ENCODE data around the gene KLF18.
"Not testable (repeated sequence)": the region's sequence is repeated elsewhere in the genome, so short reads cannot be mapped to it uniquely, and the experiment has no call there.

KLF18 gene

DNA sequence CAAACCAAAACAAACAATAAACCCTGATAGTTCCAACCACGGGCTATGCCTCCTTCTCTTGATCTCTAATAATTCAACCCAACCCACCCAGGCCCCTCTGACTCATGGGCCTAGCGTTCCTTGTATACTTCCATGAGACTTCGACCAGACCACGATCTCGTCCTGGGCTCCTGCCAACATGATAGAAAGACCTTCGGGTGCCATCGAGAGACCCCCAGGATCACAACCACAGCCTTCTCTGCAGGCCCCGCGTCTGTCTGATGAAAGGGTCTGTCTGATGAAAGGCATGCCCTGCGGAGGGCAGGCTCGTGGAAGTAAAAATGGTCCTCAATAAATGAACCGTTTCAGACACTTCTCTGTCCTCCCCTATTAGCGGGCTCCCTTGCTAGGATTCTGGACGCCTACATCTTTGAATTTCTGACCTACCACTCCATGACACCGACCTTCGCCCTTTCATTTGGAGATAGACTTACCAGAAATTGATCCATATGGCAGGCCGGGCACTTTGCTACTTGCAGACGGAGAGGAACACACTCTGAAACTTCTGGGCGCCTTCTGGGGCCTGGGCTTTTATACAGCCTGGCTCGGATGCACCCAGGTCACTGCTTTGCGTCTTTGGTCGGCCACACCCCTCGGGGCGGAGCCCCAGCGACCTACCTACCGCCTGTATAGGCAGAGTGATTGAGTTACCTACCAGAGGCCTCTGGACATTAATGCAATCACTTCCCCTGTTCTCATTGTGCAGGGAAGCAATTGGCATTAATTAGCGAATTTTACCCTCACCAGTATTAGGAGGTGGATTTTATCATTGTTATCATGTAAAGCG, 5.3 kb upstream of the KLF18 start:
- no peak overlapping the region for H3K4me3 ChIP-seq (ENCODE audit: insufficient read depth in 1 of 2, low read depth in 1 of 2, low read length in 2 of 2)
- no peak overlapping the region for H2BK15ac ChIP-seq (ENCODE audit: low read depth, poor library complexity, severe bottlenecking)

DNA sequence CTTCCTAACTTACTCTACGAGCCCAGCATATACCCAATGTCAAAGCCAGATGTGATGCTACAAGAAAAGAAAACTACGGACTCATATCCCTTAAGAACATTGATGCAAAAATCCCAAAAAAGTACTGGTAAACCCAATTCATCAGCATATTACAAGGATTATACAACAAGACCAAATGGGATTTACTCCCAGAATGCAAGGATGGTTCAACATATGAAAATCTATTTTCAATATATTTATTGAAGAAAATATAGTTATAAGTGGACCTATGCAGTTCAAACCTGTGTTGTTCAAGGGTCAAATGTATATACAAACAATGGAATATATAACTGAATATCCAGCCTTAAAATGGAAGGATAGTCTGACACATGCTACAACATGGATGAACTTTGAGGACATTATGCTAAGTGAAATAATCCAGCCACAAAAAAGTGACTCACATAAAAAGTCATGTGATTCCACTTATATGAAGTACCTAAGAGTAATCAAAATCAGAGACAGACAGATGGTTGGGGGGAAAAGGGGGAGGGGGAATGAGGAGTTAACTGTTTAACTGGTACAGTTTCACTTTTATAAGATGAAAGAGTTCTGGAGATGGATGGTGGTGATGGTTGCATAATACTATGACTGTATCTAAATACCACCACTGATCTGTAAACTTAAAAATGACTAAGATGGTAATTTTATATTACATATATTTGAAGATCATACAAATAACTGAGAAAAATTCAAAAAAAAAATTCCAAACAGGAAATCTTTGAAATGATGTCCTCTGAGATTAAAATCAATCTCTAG, 3.7 kb upstream of the KLF18 start:
- no peak overlapping the region for H2BK5ac ChIP-seq (ENCODE audit: low read depth, low read length, poor library complexity, severe bottlenecking)
- H2AFZ ChIP-seq (ENCODE audit: low read depth, low read length) = no peak overlapping the region
- peaks cover 24% of the 10 kb centered on the region for H3K9me3 ChIP-seq (ENCODE audit: control insufficient read depth, low read length)
- H2BK120ac ChIP-seq (ENCODE audit: low read depth, low read length) = no peak overlapping the region
- H3K4ac ChIP-seq (ENCODE audit: low read depth in 1 of 2, low read length in 2 of 2) = no peak overlapping the region
- H3K79me1 ChIP-seq (replicated peaks; ENCODE audit: low read length, poor library complexity, severe bottlenecking) = no peaks in the 10 kb centered on the region
- peaks cover 5 to 10% of the 10 kb centered on the region in 2 experiments for H3K27me3 ChIP-seq (ENCODE audit: control insufficient read depth in 1 of 2, insufficient read depth in 1 of 2, low read length in 2 of 2)
- H3K23ac ChIP-seq (ENCODE audit: low read length in 2 of 2) = no peak overlapping the region
- no peak overlapping the region for H2BK15ac ChIP-seq (ENCODE audit: low read depth, poor library complexity, severe bottlenecking)
- no peak overlapping the region for H3K27ac ChIP-seq (ENCODE audit: low read length, poor library complexity, severe bottlenecking)
- H4K8ac ChIP-seq (ENCODE audit: low read length) = no peak overlapping the region
- H3K36me3 ChIP-seq (ENCODE audit: control insufficient read depth in 1 of 2, insufficient read depth in 2 of 2, low read depth in 1 of 2, low read length in 2 of 2) = no peaks in the 10 kb centered on the region
- H3K4me1 ChIP-seq (ENCODE audit: control insufficient read depth, insufficient read depth, low read depth, low read length) = no peaks in the 10 kb centered on the region
- H3K9ac ChIP-seq (ENCODE audit: low read length) = no peak overlapping the region
- no peak overlapping the region for H3K4me3 ChIP-seq (ENCODE audit: insufficient read depth in 1 of 2, low read depth in 1 of 2, low read length in 2 of 2)
- no peak overlapping the region for H3K4me2 ChIP-seq (ENCODE audit: low read length, poor library complexity, severe bottlenecking)
- peak; percentile 3 for DNase-seq
- H3K14ac ChIP-seq (ENCODE audit: low read length in 2 of 2) = no peak overlapping the region
- no peak overlapping the region for H3K18ac ChIP-seq (ENCODE audit: low read depth in 1 of 2, low read length in 2 of 2)
- H2BK12ac ChIP-seq (ENCODE audit: low read length in 2 of 2) = no peak overlapping the region
- no peak overlapping the region for H4K91ac ChIP-seq (ENCODE audit: low read length)
- H2AK5ac ChIP-seq (ENCODE audit: low read length, severe bottlenecking) = no peak overlapping the region
- 74% methylated on average over 2 of the region's 2 CpGs for WGBS

More for the DNA sequence above, 5.3 kb upstream of the KLF18 start:
- Histone ChIP-seq H3K18ac (ENCODE audit: low read depth in 1 of 2, low read length in 2 of 2) (no peak overlapping the region), H2AK5ac (ENCODE audit: low read length, severe bottlenecking) (no peak overlapping the region), H3K36me3 (ENCODE audit: control insufficient read depth in 1 of 2, insufficient read depth in 2 of 2, low read depth in 1 of 2, low read length in 2 of 2) (no peaks in the 10 kb centered on the region), H2BK120ac (ENCODE audit: low read depth, low read length) (no peak overlapping the region), H3K14ac (ENCODE audit: low read length in 2 of 2) (no peak overlapping the region), H3K23ac (ENCODE audit: low read length in 2 of 2) (no peak overlapping the region), H2BK5ac (ENCODE audit: low read depth, low read length, poor library complexity, severe bottlenecking) (no peak overlapping the region), H2BK12ac (ENCODE audit: low read length in 2 of 2) (no peak overlapping the region), H3K9ac (ENCODE audit: low read length) (no peak overlapping the region), H3K79me1 (replicated peaks; ENCODE audit: low read length, poor library complexity, severe bottlenecking) (no peaks in the 10 kb centered on the region), H3K27me3 (ENCODE audit: control insufficient read depth in 1 of 2, insufficient read depth in 1 of 2, low read length in 2 of 2) (peaks cover 10 to 16% of the 10 kb centered on the region in 2 experiments), H3K9me3 (ENCODE audit: control insufficient read depth, low read length) (peaks cover 23% of the 10 kb centered on the region), H3K4ac (ENCODE audit: low read depth in 1 of 2, low read length in 2 of 2) (no peak overlapping the region), H3K27ac (ENCODE audit: low read length, poor library complexity, severe bottlenecking) (no peak overlapping the region), H4K8ac (ENCODE audit: low read length) (no peak overlapping the region), H2AFZ (ENCODE audit: low read depth, low read length) (no peak overlapping the region), H4K91ac (ENCODE audit: low read length) (no peak overlapping the region), H3K4me1 (ENCODE audit: control insufficient read depth, insufficient read depth, low read depth, low read length) (no peaks in the 10 kb centered on the region), H3K4me2 (ENCODE audit: low read length, poor library complexity, severe bottlenecking) (no peak overlapping the region)
- DNase-seq = no peak
- WGBS = 85% methylated on average over 28 of the region's 28 CpGs

DNA sequence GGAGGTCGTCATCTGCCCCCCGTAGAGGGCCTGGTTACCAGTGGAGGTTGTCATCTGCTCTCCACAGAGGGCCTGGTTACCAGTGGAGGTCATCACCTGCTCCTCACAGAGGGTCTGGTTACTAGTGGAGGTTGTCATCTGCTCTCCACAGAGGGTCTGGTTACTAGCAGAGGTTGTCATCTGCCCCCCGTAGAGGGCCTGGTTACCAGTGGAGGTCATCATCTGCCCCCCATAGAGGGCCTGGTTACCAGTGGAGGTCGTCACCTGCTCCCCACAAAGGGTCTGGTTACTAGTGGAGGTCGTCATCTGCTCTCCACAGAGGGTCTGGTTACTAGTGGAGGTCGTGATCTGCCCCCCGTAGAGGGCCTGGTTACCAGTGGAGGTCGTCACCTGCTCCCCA, 1.9 kb downstream of the KLF18 start:
- H3K4me1 ChIP-seq (ENCODE audit: control insufficient read depth, insufficient read depth, low read depth, low read length); H3K18ac ChIP-seq (ENCODE audit: low read depth in 1 of 2, low read length in 2 of 2); H4K8ac ChIP-seq (ENCODE audit: low read length); H3K23ac ChIP-seq (ENCODE audit: low read length in 2 of 2); H2BK120ac ChIP-seq (ENCODE audit: low read depth, low read length); H3K4me3 ChIP-seq (ENCODE audit: insufficient read depth in 1 of 2, low read depth in 1 of 2, low read length in 2 of 2); H3K9ac ChIP-seq (ENCODE audit: low read length); H3K4me2 ChIP-seq (ENCODE audit: low read length, poor library complexity, severe bottlenecking); H2BK12ac ChIP-seq (ENCODE audit: low read length in 2 of 2); H2AFZ ChIP-seq (ENCODE audit: low read depth, low read length); H4K91ac ChIP-seq (ENCODE audit: low read length); H2BK15ac ChIP-seq (ENCODE audit: low read depth, poor library complexity, severe bottlenecking); H2BK5ac ChIP-seq (ENCODE audit: low read depth, low read length, poor library complexity, severe bottlenecking); DNase-seq; H3K79me1 ChIP-seq (replicated peaks; ENCODE audit: low read length, poor library complexity, severe bottlenecking); H3K14ac ChIP-seq (ENCODE audit: low read length in 2 of 2); H3K27ac ChIP-seq (ENCODE audit: low read length, poor library complexity, severe bottlenecking); H2AK5ac ChIP-seq (ENCODE audit: low read length, severe bottlenecking); H3K36me3 ChIP-seq (ENCODE audit: control insufficient read depth in 1 of 2, insufficient read depth in 2 of 2, low read depth in 1 of 2, low read length in 2 of 2); H3K4ac ChIP-seq (ENCODE audit: low read depth in 1 of 2, low read length in 2 of 2): not testable (repeated sequence)
- 72% methylated on average over 4 of the region's 8 CpGs for WGBS
- H3K9me3 ChIP-seq (ENCODE audit: control insufficient read depth, low read length) = peaks cover 10% of the 10 kb centered on the region
- peaks cover 8 to 11% of the 10 kb centered on the region in 2 experiments for H3K27me3 ChIP-seq (ENCODE audit: control insufficient read depth in 1 of 2, insufficient read depth in 1 of 2, low read length in 2 of 2)

DNA sequence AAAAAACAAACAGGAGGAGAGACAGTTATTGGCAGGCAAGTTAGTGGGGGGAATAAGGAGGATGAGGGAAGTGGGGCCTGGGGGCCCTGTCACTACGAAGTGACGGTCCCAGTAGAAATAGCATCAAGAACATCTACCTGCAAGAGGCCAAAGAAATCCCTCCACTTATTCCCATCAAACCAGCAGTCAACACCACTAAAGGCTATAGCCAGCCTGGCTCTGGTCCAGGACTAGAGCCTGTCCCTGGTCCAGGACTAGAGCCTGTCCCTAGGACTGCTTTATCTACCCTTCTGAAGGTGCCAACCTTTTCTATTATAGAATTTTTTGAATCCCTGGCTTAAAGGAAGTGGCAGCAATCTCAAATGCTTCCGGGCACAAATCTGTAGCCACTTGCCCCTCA, 3.2 kb downstream of the KLF18 start:
- no peak overlapping the region for H3K23ac ChIP-seq (ENCODE audit: low read length in 2 of 2)
- no peak overlapping the region for H3K14ac ChIP-seq (ENCODE audit: low read length in 2 of 2)
- H3K4me1 ChIP-seq (ENCODE audit: control insufficient read depth, insufficient read depth, low read depth, low read length) = no peaks in the 10 kb centered on the region
- H3K27me3 ChIP-seq (ENCODE audit: control insufficient read depth in 1 of 2, insufficient read depth in 1 of 2, low read length in 2 of 2) = peaks cover 8 to 15% of the 10 kb centered on the region in 2 experiments
- no peak overlapping the region for H3K18ac ChIP-seq (ENCODE audit: low read depth in 1 of 2, low read length in 2 of 2)
- H3K27ac ChIP-seq (ENCODE audit: low read length, poor library complexity, severe bottlenecking) = no peak overlapping the region
- 87% methylated on average over 3 of the region's 3 CpGs for WGBS
- no peak overlapping the region for H3K9ac ChIP-seq (ENCODE audit: low read length)
- H3K4me2 ChIP-seq (ENCODE audit: low read length, poor library complexity, severe bottlenecking) = no peak overlapping the region
- H3K4me3 ChIP-seq (ENCODE audit: insufficient read depth in 1 of 2, low read depth in 1 of 2, low read length in 2 of 2) = no peak overlapping the region
- H3K4ac ChIP-seq (ENCODE audit: low read depth in 1 of 2, low read length in 2 of 2) = no peak overlapping the region
- H2BK15ac ChIP-seq (ENCODE audit: low read depth, poor library complexity, severe bottlenecking) = no peak overlapping the region
- no peak overlapping the region for H2AK5ac ChIP-seq (ENCODE audit: low read length, severe bottlenecking)
- no peak overlapping the region for H2BK120ac ChIP-seq (ENCODE audit: low read depth, low read length)
- H3K79me1 ChIP-seq (replicated peaks; ENCODE audit: low read length, poor library complexity, severe bottlenecking) = no peaks in the 10 kb centered on the region
- no peak overlapping the region for H4K8ac ChIP-seq (ENCODE audit: low read length)
- no peak overlapping the region for H2BK5ac ChIP-seq (ENCODE audit: low read depth, low read length, poor library complexity, severe bottlenecking)
- no peak overlapping the region for H2BK12ac ChIP-seq (ENCODE audit: low read length in 2 of 2)
- H3K36me3 ChIP-seq (ENCODE audit: control insufficient read depth in 1 of 2, insufficient read depth in 2 of 2, low read depth in 1 of 2, low read length in 2 of 2) = no peaks in the 10 kb centered on the region
- H4K91ac ChIP-seq (ENCODE audit: low read length) = no peak overlapping the region
- DNase-seq = no peak
- peaks cover 3% of the 10 kb centered on the region for H3K9me3 ChIP-seq (ENCODE audit: control insufficient read depth, low read length)
- no peak overlapping the region for H2AFZ ChIP-seq (ENCODE audit: low read depth, low read length)
